GM21576 (cell line): Measurements from ENCODE around the gene ALG12.

Experiments
- ATAC-seq: cut with Tn5 transposase; IDR thresholded peaks from one replicate; pipeline ENCODE4 v1.9.1; 2021; ENCODE audit warnings: mild to moderate bottlenecking, moderate library complexity; ENCODE audit not compliant: unreplicated experiment

The ALG12 gene

GRCh38 chr22:49958366-49958921 lies 40.2 kb upstream of the ALG12 start:
- no peak for ATAC-seq

- ATAC-seq, result no peak
Measured at GRCh38 chr22:49957826-49958365, 39.7 kb upstream of the ALG12 start.

DNA sequence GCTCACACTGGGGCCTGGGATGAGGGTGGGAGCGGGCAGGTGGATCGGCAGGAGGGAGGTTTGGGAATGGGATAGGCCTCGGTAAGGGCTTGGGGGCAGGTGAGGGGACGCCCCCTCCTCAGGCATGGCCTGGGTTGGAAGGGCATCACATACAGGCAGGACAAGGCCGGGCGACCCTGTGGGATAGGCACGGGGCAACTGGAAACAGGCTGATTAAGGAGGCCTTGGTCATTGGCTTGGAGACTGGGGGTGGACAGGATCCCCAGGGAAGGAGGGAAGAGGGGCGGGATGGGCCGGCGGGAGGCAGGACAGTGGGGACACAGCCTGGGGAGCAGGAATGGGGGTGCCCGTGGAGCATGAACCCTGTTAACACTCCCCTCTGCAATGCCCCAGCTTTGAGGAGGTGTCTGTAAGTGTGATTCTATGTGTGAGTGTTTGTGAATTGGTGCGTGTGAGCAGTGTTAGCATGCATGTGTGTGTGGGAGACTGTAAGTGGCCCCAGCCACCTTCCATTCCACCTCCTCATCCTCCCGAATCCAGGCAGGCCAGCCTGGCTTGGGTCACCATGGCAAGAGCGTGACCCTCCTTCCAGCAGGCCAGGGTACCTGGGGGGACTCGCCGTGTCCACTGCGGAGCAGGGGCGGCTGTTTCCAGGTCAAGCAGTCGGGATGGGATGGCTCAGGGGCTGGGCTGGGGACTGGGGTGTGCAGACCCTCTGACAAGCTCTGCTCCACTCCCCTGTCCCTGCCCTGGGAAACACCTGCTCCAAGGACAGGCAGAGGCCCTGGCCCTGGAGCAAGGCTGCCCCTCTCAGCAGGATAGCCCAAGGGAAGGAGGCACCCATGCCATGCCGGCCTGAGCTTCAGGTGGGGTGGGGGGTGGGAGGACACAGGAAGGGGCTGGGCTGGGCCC lies 38.9 kb upstream of the ALG12 start:
- no peak for ATAC-seq

GRCh38 chr22:49956418-49956770 lies 38.2 kb upstream of the ALG12 start:
- ATAC-seq, result no peak

DNA sequence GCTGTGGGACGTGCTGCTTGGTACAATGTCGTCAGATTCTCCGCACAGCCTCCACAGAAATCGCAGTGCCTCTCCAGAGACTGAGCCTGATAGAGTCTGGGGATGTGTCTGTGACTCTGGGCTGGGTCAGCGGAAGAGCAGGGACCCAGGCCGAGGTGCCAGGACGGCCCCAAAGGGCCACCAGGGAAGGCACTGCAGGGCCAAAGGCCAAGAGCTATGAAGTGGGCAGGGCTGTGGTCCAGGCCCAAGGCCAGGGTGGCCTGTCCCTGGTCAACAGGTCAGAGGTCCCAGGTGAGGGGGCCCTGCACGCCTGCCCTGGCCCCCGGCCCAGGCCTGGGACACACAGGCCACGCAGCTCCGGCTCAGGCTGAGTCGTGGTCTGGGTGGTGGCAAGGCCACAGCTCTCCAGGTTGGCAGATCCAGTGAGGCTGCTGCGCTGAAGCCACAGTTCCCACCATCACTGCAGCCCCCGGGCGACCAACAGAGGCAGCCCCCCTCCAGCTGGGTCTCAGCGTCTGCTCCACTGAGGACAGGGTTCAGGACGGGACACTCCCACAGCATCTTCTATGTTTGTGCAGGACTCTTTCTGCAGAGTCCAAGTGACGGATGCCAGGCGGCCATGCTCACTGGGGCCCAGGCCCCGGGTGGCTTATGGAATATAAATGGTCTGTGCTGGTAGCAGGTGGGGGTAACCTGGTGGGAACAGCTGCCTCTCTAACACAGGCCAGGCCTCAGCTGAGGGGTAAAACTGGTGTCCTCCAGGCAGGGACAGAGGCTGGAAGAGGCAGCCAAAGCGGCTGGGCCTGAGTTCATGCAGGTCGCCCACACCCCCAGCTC lies 37.6 kb upstream of the ALG12 start:
- ATAC-seq, result no peak

DNA sequence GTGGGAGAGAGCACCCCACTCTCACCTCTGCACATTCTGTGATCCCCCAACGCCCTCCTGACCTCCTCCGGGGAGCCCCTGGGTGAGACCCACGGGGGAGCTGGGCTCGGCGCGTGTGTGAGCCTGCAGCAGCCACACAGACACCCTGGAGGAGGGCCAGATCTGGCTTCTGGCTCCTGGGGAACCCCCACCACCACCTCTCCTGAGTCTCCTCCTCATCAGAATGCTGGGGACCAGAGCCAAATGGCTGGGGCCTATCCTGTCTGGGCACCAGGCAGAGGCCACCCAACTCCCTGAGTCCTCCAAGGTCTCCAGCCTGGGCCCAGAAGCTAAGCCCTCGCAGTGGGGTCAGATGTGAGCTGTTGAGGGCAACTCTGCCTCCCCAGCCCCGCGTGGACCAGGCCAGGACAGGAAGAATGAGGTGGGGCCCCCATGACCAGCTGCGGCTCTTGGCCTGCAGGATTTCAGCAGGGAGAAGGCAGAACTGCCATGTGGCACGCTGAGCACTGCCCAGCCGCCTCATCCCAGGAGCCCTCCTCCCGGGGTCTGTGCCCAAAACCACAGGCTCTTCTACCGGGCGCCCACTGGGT lies 36.8 kb upstream of the ALG12 start:
- ATAC-seq, result no peak

DNA sequence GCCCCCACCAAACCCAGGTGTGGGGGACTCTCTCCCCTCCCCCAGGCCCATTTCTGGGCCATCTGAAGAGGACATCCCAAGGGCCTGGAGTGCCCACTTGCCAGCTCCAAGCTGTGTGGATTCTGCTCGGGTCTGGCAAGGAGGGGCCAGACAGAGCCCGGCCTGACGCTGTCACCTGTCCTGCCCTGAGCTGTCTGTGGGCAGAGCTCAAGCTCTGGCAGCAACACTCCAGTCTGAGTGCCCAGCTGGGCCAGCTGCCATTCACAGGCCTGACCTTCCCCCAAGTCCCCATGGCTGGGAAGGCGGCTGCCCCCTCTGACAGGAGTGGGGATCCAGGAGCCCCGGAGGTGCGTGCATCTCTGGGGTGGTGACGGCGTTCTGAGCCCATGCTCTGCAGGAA lies 36.1 kb upstream of the ALG12 start:
- ATAC-seq, result no peak

DNA sequence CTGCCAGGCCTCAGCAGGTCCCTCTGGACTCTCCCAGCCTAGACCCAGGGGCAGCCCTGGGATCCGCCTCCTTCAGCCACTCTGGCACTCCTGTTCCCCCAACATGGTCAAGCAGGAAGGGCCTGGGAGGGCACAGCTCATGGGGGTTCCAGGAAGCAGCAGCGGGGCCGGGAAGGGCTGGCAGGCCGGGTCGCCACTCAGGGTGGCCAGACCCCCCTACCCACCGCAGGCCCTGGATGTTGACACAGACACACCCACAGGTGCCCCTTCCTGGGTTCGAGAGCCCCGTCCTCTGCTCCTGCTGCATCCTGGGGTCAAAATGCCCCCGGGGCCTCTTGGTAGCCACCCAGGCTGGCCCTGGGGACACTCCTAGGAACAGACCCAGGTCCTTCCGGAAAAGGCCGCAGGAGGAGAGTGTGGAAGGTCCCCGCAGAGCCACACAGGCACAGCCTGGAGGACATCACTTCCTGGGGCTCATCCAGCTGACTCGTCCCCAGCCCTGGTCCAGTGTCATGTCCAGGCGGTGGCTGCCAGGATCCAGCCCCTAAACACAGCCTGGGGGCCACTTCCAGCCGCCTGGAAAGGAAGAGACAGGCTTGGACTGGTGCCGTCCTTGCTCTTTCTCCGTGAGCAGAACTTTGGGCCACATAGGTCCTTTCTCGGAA lies 35.6 kb upstream of the ALG12 start:
- no peak for ATAC-seq

- ATAC-seq, result no peak
Measured at GRCh38 chr22:49953027-49953679, 34.9 kb upstream of the ALG12 start.

DNA sequence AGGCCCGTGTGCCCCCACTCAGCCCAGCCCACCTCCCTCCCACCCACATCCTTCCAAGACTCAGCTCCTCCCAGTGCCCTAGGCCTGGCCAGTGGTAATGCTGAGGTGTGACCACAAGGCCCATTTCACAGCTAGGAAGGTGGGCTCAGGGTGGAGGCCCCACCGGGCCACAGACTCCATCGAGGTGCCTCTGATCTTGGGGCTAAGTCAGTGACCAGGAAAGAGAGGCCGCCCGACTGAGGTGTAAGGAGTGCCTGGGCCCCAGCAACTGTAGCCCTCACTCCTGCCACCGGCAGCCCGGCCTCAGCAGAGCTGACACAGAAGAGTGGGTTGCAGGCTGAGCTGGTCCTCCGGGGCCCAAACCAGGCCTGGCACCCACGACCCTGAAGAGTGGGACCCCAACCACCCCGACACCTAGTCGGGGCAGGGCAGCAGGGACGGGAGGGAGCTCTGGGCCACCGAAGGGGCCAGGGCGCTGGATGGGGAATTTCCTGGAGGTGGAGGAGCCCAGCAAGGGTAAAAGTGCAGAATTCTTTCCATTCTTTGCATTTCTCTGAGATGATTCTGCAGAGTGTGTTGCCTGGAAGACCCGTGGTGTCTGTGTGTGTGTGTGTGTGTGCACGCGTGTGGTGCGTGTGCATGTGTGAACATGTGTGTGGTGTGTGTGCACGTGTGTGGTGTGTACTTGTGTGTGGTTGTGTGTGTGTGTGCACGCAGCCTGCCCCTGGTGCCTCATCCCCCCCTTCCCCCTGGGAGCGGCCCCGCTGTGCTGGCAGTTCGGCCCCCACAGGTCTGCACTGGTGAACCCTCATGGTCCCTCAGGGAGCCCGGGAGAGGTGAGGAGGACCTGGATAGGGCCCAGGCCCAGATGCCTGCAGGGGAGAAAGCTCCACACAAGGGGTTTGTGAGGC lies 34.0 kb upstream of the ALG12 start:
- ATAC-seq, result no peak

- ATAC-seq, result no peak
Measured at GRCh38 chr22:49951678-49951985, 33.4 kb upstream of the ALG12 start.

DNA sequence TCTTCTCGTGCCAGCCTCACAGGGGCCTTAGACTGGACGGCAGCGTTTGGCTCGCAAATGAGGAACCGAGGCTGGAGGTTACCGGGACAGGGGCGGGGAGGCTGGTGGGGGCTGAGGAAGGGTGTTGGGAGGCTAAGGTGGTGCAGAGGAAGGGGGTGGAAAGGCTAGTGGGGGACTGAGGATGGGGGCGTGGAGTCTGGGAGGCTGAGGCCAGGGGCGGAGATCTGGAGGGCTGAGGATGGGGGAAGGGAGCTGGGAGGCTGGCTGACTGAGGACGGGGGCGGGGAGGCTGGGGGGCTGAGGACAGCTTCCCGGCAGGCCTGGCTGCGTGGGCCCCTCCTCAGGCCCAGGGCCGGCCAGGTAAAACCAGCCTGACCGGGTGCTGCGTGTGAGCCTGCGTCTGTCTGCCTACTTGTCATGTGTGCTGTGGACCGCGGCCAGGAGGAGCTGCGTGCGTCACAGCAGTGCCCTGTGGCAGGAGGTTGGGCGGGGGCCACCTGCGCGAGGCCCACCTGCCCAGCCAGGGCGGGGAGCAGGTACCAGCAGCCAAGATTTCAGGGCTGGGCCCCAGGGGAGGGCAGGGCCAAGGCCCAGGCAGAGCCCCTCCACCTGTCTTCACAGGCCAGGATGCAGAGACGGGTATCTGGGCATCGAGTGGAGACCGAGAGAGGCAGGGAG lies 32.9 kb upstream of the ALG12 start:
- ATAC-seq, result no peak

DNA sequence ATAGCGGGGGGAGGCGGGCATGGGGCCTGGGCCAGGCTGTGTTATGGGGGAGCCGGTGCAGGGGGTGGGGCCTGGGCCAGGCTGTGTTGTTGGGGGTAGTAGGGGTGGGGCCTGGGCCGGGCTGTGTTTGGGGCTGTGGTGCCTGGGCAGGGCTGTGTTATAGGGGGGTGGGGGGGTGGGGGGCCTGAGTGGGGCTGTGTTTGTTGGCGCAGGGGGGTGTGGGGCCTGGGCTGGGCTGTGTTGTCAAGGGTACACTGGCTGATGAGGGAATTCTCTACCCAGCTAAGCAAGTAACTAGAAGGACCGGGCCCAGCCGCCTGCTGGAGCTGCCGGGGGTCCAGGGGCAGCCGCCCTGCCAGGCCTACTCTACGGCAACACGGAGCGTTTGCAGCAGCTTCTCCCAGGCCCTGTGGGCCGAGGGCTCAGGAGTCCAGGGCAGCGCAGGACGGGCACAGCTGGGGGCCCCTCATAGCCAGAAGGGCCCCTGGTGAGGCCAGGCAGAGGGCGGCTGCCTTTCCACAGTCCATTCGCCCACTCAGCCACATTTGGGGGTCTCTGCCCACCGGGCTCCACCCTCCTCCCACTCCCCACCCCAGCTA lies 32.3 kb upstream of the ALG12 start:
- no peak for ATAC-seq

DNA sequence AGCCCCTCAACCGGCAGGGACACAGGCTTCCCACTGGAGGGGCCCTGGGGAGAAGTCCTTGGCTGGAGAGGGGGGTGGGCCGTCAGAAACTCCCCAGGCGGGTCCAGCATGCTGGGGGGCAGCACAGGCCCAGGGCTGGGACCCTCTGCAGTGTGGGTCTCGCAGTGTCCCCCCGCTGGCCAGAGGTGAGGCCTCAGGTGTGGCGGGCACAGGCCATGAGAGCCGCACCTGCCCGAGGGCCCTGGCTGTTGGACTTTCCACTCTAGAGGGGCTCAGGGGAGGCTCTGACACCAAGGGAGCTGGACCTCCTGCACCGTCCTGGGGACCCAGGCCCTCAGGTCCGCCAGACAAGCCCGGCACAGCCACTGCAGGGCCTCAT lies 31.7 kb upstream of the ALG12 start:
- ATAC-seq, result no peak

DNA sequence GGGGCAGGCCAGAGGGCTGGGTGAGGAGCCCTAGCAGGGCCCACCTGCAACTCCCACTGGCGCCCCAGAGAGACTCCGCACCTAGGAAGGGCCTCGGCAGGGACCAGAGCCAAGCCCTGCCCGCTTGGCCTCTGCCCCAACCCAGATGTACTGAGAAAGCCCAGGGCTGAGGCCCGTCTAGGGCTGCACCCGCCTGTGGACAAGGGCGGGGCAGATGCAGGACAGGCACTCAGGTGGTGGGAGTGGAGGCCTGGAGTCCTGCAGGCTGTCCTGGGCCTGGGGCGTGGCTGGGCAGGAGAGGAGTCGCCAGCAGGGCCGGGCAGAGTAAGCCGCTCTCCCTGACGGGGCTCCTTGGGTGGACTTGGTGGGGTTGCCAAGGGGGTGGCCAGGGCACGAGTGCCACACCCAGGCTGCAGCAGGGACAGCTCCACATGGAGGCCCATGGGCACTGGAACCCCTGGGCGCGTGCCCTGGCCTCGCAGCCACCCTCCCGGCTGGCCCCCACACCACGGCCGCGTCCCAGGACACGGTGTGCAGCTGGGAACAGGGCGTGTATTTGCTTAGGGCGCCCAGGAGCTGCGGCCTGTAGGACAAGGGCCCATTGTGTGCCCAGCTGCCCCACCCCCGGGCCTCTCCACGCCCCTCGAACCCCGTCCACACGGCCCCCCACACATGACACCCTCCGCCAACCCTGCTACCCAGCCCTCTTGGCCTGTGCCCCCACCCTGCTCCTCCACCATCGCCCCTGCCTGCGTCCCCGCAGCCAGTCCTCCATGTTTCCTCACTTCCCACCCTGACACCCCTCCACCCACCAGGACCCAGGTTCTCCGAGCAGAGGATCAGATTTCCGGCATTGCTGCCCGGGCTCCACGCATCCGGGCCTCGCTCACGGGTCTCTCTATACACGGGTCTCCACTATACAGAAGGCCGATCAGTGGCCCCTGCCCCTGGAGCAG lies 31.0 kb upstream of the ALG12 start:
- no peak for ATAC-seq

DNA sequence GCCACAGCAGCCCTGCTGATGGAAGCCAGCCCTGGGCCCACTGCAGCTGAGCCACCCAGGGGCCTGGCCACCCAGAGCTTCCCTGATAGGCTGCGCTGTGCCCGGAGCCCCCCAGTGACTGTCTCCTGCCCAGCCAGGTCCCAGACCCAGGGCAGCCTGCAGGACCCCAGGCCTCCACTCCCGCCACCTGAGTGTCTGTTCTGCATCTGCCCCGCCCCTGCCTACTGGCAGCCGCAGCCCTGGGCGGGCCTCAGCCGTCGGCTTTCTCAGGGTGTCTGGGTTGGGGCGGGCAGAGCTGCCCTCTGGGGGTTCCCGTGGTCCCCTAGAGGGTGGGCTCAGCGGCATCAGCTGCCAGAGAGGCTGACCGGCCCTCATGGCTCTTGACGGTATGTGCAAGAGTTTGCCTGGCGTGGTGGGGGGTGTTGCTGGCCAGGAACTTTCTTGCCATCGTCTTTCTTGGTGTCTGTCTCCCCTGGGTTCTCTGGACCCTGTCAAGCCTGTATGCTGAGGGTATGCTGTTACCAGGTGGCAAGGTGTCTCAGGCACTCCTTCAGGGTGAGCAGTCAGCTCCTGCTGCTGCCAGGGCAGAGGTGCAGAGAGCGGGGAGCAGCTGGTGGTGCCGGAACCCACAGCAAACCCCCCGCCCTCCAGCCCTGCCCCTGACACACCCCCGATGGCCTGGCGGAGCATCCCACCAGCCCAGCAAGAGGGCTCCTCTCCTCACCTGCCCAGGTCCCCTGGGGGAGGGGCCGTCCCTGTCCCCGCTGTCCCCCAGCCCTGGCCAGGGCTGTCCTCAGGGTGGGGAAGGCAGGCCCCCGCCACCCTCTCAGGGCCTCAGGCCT lies 30.1 kb upstream of the ALG12 start:
- ATAC-seq, result no peak
